ENCODE data around the gene SSTR5. TPM values are rescaled to one million over a fixed set of nuclear protein-coding genes. Genes with fewer than 3 reads are reported as not detected.

The SSTR5 gene
- total RNA-seq, 3 donors from 2014 or later (not counting 1 experiment from before 2014, with no cell fraction given), result not detected

GRCh38 chr16:1045993-1046911 is 26.3 kb upstream of the SSTR5 start:
- Histone ChIP-seq H3K36me3 (ENCODE audit: control insufficient read depth, insufficient read depth, low read length) (no peaks in the 10 kb centered on the region), H3K4me3 (ENCODE audit: low read length) (no peak overlapping the region), H3K9me3 (ENCODE audit: control insufficient read depth, insufficient read depth, low read length) (no peaks in the 10 kb centered on the region), H3K27me3 (ENCODE audit: control insufficient read depth, insufficient read depth, low read length) (no peaks in the 10 kb centered on the region), H3K27ac (ENCODE audit: low read length) (no peak overlapping the region), H3K4me1 (ENCODE audit: control insufficient read depth, insufficient read depth, low read length) (peaks cover 2% of the 10 kb centered on the region)
- Mint-ChIP-seq H3K27ac (no peak overlapping the region), H3K9me3 (no peaks in the 10 kb centered on the region), H3K4me1 (no peaks in the 10 kb centered on the region), H3K4me3 (no peak overlapping the region), H3K27me3 (ENCODE audit: low read depth in 2 of 2) (peaks cover 0 to 3% of the 10 kb centered on the region in 2 donors), H3K36me3 (no peaks in the 10 kb centered on the region)
- no peak for TF ChIP-seq CTCF (IDR thresholded peaks at IDR 0.05)
- intact Hi-C loops (cut with micrococcal nuclease), result no loop called here
- ATAC-seq (no peak), DNase-seq (no peak)
- WGBS (ENCODE audit: insufficient coverage), result 87% methylated on average over 49 of the region's 49 CpGs

GRCh38 chr16:1047123-1047522 is 25.4 kb upstream of the SSTR5 start:
- WGBS (ENCODE audit: insufficient coverage), result 84% methylated on average over 9 of the region's 9 CpGs
- Histone ChIP-seq H3K36me3 (ENCODE audit: control insufficient read depth, insufficient read depth, low read length) (no peaks in the 10 kb centered on the region), H3K4me1 (ENCODE audit: control insufficient read depth, insufficient read depth, low read length) (peaks cover 2% of the 10 kb centered on the region), H3K9me3 (ENCODE audit: control insufficient read depth, insufficient read depth, low read length) (no peaks in the 10 kb centered on the region), H3K4me3 (ENCODE audit: low read length) (no peak overlapping the region), H3K27ac (ENCODE audit: low read length) (no peak overlapping the region), H3K27me3 (ENCODE audit: control insufficient read depth, insufficient read depth, low read length) (no peaks in the 10 kb centered on the region)
- DNase-seq (no peak), ATAC-seq (no peak)
- no peaks in the 10 kb centered on the region for H3K36me3 Mint-ChIP-seq
- no peak for TF ChIP-seq CTCF (IDR thresholded peaks at IDR 0.05)
- no peaks in the 10 kb centered on the region for H3K9me3 Mint-ChIP-seq
- peaks cover 0 to 3% of the 10 kb centered on the region in 2 donors for H3K27me3 Mint-ChIP-seq (ENCODE audit: low read depth in 2 of 2)
- H3K4me3 Mint-ChIP-seq, result no peak overlapping the region
- no peak overlapping the region for H3K27ac Mint-ChIP-seq
- H3K4me1 Mint-ChIP-seq, result no peaks in the 10 kb centered on the region
- intact Hi-C loops (cut with micrococcal nuclease), result no loop called here

- Mint-ChIP-seq H3K36me3 (no peaks in the 10 kb centered on the region), H3K9me3 (no peaks in the 10 kb centered on the region), H3K27ac (no peak overlapping the region), H3K4me1 (no peaks in the 10 kb centered on the region), H3K27me3 (ENCODE audit: low read depth in 2 of 2) (no peaks in the 10 kb centered on the region), H3K4me3 (no peak overlapping the region)
- H3K4me1 ChIP-seq (ENCODE audit: control insufficient read depth, insufficient read depth, low read length), result peaks cover 2% of the 10 kb centered on the region
- no peak overlapping the region for H3K27ac ChIP-seq (ENCODE audit: low read length)
- H3K27me3 ChIP-seq (ENCODE audit: control insufficient read depth, insufficient read depth, low read length), result no peaks in the 10 kb centered on the region
- intact Hi-C loops (cut with micrococcal nuclease), result no loop called here
- H3K36me3 ChIP-seq (ENCODE audit: control insufficient read depth, insufficient read depth, low read length), result no peaks in the 10 kb centered on the region
- H3K9me3 ChIP-seq (ENCODE audit: control insufficient read depth, insufficient read depth, low read length), result no peaks in the 10 kb centered on the region
- H3K4me3 ChIP-seq (ENCODE audit: low read length), result no peak overlapping the region
- no peak for DNase-seq
- no peak for ATAC-seq
- no peak for TF ChIP-seq CTCF (IDR thresholded peaks at IDR 0.05)
- 81% methylated on average over 16 of the region's 16 CpGs for WGBS (ENCODE audit: insufficient coverage)
Measured at GRCh38 chr16:1047801-1048200, 24.7 kb upstream of the SSTR5 start.

Measured in natural killer cell (primary cell).